HEK293 (cell line): ENCODE results near the gene IRS2.

Source experiments
- CTCF ChIA-PET: fragments of 350-600 bp; formaldehyde crosslinking; extraction: SDS; loops from one replicate; lab custom pipeline; 2021; ENCODE audit warnings: antibody characterized with exemption; lab: Yijun Ruan, JAX
- POLR2A ChIA-PET: fragments of 300-600 bp; formaldehyde crosslinking; extraction: SDS; loops from one replicate; lab custom pipeline; 2020; ENCODE audit warnings: antibody characterized with exemption, inconsistent platforms; lab: Yijun Ruan, JAX
- H3K27ac ChIP-seq: fragments of 200-500 bp; sonication (Bioruptor generic); 2 replicates; pipeline ENCODE4 v1.5.1; 2014; ENCODE audit warnings: low read depth, low read length, control low read depth, inconsistent platforms; ENCODE audit errors: extremely low read depth
- H3K36me3 ChIP-seq, 2 experiments: fragments of 200-500 bp in 1 of 2; sonication (Bioruptor generic) in 1 of 2; 1 replicate in 1 of 2; 2 replicates in 1 of 2; pipeline ENCODE4 v1.5.1; 2014 to 2017; ENCODE audit warnings: inconsistent platforms in 2 of 2, low read length in 2 of 2; ENCODE audit not compliant: control insufficient read depth in 2 of 2, insufficient read depth in 1 of 2
- H3K4me1 ChIP-seq: fragments of 200-500 bp; sonication (Bioruptor generic); 2 replicates; pipeline ENCODE4 v1.5.1; 2014; ENCODE audit warnings: mild to moderate bottlenecking, low read length, inconsistent platforms; ENCODE audit not compliant: control insufficient read depth, insufficient read depth
- H3K4me3 ChIP-seq: 2 replicates; pipeline ENCODE4 v1.5.1; 2011; ENCODE audit warnings: low read depth, mild to moderate bottlenecking, control low read depth, low read length, moderate library complexity
- H3K9me3 ChIP-seq: fragments of 200-500 bp; sonication (Bioruptor generic); 2 replicates; pipeline ENCODE4 v1.5.1; 2014; ENCODE audit warnings: low read depth, low read length, inconsistent platforms; ENCODE audit not compliant: control insufficient read depth, insufficient read depth
- BCL11A ChIP-seq: fragments of 450-650 bp; formaldehyde crosslinking; IDR thresholded peaks from 2 replicates; pipeline ENCODE4 v1.5.1; 2016; ENCODE audit warnings: low read depth, missing biosample characterization, missing genetic modification characterization
- BCL6B ChIP-seq: fragments of 450-650 bp; formaldehyde crosslinking; IDR thresholded peaks from 2 replicates; pipeline ENCODE4 v1.5.1; 2017; ENCODE audit warnings: missing biosample characterization, missing genetic modification characterization
- GLI4 ChIP-seq: fragments of 450-650 bp; formaldehyde crosslinking; IDR thresholded peaks from 2 replicates; pipeline ENCODE4 v1.5.1; 2016; ENCODE audit warnings: missing biosample characterization, missing genetic modification characterization
- GLIS1 ChIP-seq: fragments of 450-650 bp; formaldehyde crosslinking; IDR thresholded peaks from 2 replicates; pipeline ENCODE4 v1.5.1; 2016; ENCODE audit warnings: missing biosample characterization, missing genetic modification characterization
- KLF17 ChIP-seq: fragments of 450-650 bp; formaldehyde crosslinking; IDR thresholded peaks from 2 replicates; pipeline ENCODE4 v1.5.1; 2016; ENCODE audit warnings: missing biosample characterization, missing genetic modification characterization
- KLF9 ChIP-seq: fragments of 450-650 bp; formaldehyde crosslinking; IDR thresholded peaks from 2 replicates; pipeline ENCODE4 v1.5.1; 2016; ENCODE audit warnings: missing biosample characterization, missing genetic modification characterization, low read depth
- MEIS1 ChIP-seq: sonication (generic); formaldehyde crosslinking; IDR thresholded peaks from 2 replicates; pipeline ENCODE4 v1.8.1; 2022; ENCODE audit warnings: missing genetic modification reagents, mild to moderate bottlenecking, borderline replicate concordance
- OSR2 ChIP-seq: fragments of 450-650 bp; formaldehyde crosslinking; IDR thresholded peaks from 2 replicates; pipeline ENCODE4 v1.5.1; 2016; ENCODE audit warnings: missing biosample characterization, missing genetic modification characterization
- REST ChIP-seq: fragments of 450-650 bp; formaldehyde crosslinking; IDR thresholded peaks from 2 replicates; pipeline ENCODE4 v1.5.1; 2016; ENCODE audit warnings: missing biosample characterization, missing genetic modification characterization
- ZBTB21 ChIP-seq: fragments of 450-650 bp; formaldehyde crosslinking; IDR thresholded peaks from 2 replicates; pipeline ENCODE4 v1.5.1; 2017; ENCODE audit warnings: missing biosample characterization, missing genetic modification characterization
- ZBTB8A ChIP-seq: fragments of 450-650 bp; formaldehyde crosslinking; IDR thresholded peaks from 2 replicates; pipeline ENCODE4 v1.5.1; 2016; ENCODE audit warnings: missing biosample characterization, missing genetic modification characterization
- ZEB2 ChIP-seq: fragments of 450-650 bp; formaldehyde crosslinking; IDR thresholded peaks from 2 replicates; pipeline ENCODE4 v1.5.1; 2016; ENCODE audit warnings: missing biosample characterization, missing genetic modification characterization
- ZNF148 ChIP-seq: fragments of 450-650 bp; formaldehyde crosslinking; IDR thresholded peaks from 2 replicates; pipeline ENCODE4 v1.5.0; 2017; ENCODE audit warnings: missing biosample characterization, missing genetic modification characterization, borderline replicate concordance
- ZNF324 ChIP-seq: fragments of 450-650 bp; formaldehyde crosslinking; IDR thresholded peaks from 2 replicates; pipeline ENCODE4 v1.5.1; 2016; ENCODE audit warnings: missing biosample characterization, missing genetic modification characterization
- ZNF501 ChIP-seq: fragments of 450-650 bp; formaldehyde crosslinking; IDR thresholded peaks from 2 replicates; pipeline ENCODE4 v1.5.1; 2016; ENCODE audit warnings: missing biosample characterization, missing genetic modification characterization
- ZNF514 ChIP-seq: fragments of 450-650 bp; formaldehyde crosslinking; IDR thresholded peaks from 2 replicates; pipeline ENCODE4 v1.5.1; 2016; ENCODE audit warnings: missing biosample characterization, missing genetic modification characterization
- ZNF610 ChIP-seq: fragments of 450-650 bp; formaldehyde crosslinking; IDR thresholded peaks from 2 replicates; pipeline ENCODE4 v1.5.1; 2016; ENCODE audit warnings: missing biosample characterization, missing genetic modification characterization, borderline replicate concordance
- ZNF623 ChIP-seq: fragments of 450-650 bp; formaldehyde crosslinking; IDR thresholded peaks from 2 replicates; pipeline ENCODE4 v1.5.1; 2016; ENCODE audit warnings: missing biosample characterization, missing genetic modification characterization
- ZNF768 ChIP-seq: fragments of 450-650 bp; formaldehyde crosslinking; IDR thresholded peaks from 2 replicates; pipeline ENCODE4 v1.5.1; 2018; ENCODE audit warnings: missing biosample characterization, mild to moderate bottlenecking, missing genetic modification characterization
- ZNF837 ChIP-seq: fragments of 450-650 bp; formaldehyde crosslinking; IDR thresholded peaks from 2 replicates; pipeline ENCODE4 v1.5.1; 2016; ENCODE audit warnings: missing biosample characterization, missing genetic modification characterization
- ZSCAN18 ChIP-seq: fragments of 450-650 bp; formaldehyde crosslinking; IDR thresholded peaks from 2 replicates; pipeline ENCODE4 v1.5.1; 2016; ENCODE audit warnings: missing biosample characterization, missing genetic modification characterization
- ZSCAN23 ChIP-seq: fragments of 450-650 bp; formaldehyde crosslinking; IDR thresholded peaks from 2 replicates; pipeline ENCODE4 v1.5.1; 2016; ENCODE audit warnings: missing biosample characterization, missing genetic modification characterization

Gene IRS2

GRCh38 chr13:109809216-109809932 is 23.0 kb upstream of the IRS2 start (continued):
- TF ChIP-seq ZNF148 = no peak

GRCh38 chr13:109807345-109807744 is 21.0 kb upstream of the IRS2 start:
- Histone ChIP-seq H3K4me3 (no peak overlapping the region), H3K9me3 (no peaks in the 10 kb centered on the region), H3K27ac (no peak overlapping the region), H3K36me3 (no peaks in the 10 kb centered on the region), H3K4me1 (no peaks in the 10 kb centered on the region)
- CTCF ChIA-PET = no interaction called here
- TF ChIP-seq ZNF623 (tag by site-specific recombination) = no peak
- TF ChIP-seq BCL11A (tag by site-specific recombination) = no peak
- TF ChIP-seq ZBTB8A = no peak
- no peak for TF ChIP-seq ZSCAN23 (tag by site-specific recombination)
- TF ChIP-seq ZNF514 (tag by site-specific recombination) = no peak
- no peak for TF ChIP-seq BCL6B (tag by site-specific recombination)
- no peak for TF ChIP-seq MEIS1 (CRISPR knock-in tag)
- TF ChIP-seq KLF9 (tag by site-specific recombination) = no peak
- TF ChIP-seq OSR2 (tag by site-specific recombination) = no peak
- TF ChIP-seq ZNF610 = no peak
- TF ChIP-seq ZSCAN18 (tag by site-specific recombination) = no peak
- TF ChIP-seq ZNF501 (tag by site-specific recombination) = no peak
- no peak for TF ChIP-seq ZBTB21 (tag by site-specific recombination)
- no peak for TF ChIP-seq ZNF324 (tag by site-specific recombination)
- no peak for TF ChIP-seq GLIS1 (tag by site-specific recombination)
- TF ChIP-seq ZNF768 = no peak
- POLR2A ChIA-PET = no interaction called here

- Histone ChIP-seq H3K9me3 (no peaks in the 10 kb centered on the region), H3K27ac (no peak overlapping the region), H3K36me3 (no peaks in the 10 kb centered on the region), H3K4me1 (no peaks in the 10 kb centered on the region), H3K4me3 (no peak overlapping the region)
- POLR2A ChIA-PET = no interaction called here
- CTCF ChIA-PET = interaction anchor here (0.6 kb wide), 1 partner anchor 843 kb away, joined by 3 read pairs; no protein-coding TSS in a partner anchor
- no peak for TF ChIP-seq GLI4 (tag by site-specific recombination)
- TF ChIP-seq ZEB2 (tag by site-specific recombination) = no peak
- peak; percentile 88 for TF ChIP-seq REST (tag by site-specific recombination)
- no peak for TF ChIP-seq KLF17
- TF ChIP-seq ZNF837 (tag by site-specific recombination) = no peak
Observed at GRCh38 chr13:109804654-109805053, 18.3 kb upstream of the IRS2 start.
